Lung (tissue), 12 donors: ENCODE measurements around the gene LEAP2. TPM values are rescaled to one million over a fixed set of nuclear protein-coding genes. Genes with fewer than 3 reads are reported as not detected.

Source experiments
- ATAC-seq: fragments of 200-7000 bp; cut with Tn5 transposase; one replicate; pipeline ENCODE4 v1.9.1; 2020; ENCODE audit warnings: moderate number of reproducible peaks; ENCODE audit not compliant: insufficient read depth, low FRiP score
- DNase-seq, 3 donors: peaks; one replicate each; pipeline ENCODE4 v3.0.0-alpha.2; 2013 to 2017
- H3K27ac ChIP-seq, 2 donors: one replicate each; pipeline ENCODE4 v1.5.1; 2013; ENCODE audit warnings: mild to moderate bottlenecking in 2 of 2, moderate library complexity in 2 of 2, control low read depth in 1 of 2, inconsistent platforms in 1 of 2, low read depth in 1 of 2, low read length in 1 of 2
- H3K27me3 ChIP-seq, 3 donors: one replicate each; pipeline ENCODE4 v1.5.1; 2013; ENCODE audit warnings: low read length in 2 of 3; ENCODE audit not compliant: control insufficient read depth in 3 of 3, insufficient read depth in 3 of 3
- H3K36me3 ChIP-seq, 4 donors: one replicate each; pipeline ENCODE4 v1.5.1; 2013; ENCODE audit warnings: low read length in 4 of 4, mild to moderate bottlenecking in 1 of 4, moderate library complexity in 1 of 4; ENCODE audit not compliant: control insufficient read depth in 4 of 4, insufficient read depth in 4 of 4
- H3K4me1 ChIP-seq, 5 donors: one replicate each; pipeline ENCODE4 v1.5.1; 2013; ENCODE audit warnings: low read length in 5 of 5, mild to moderate bottlenecking in 2 of 5, moderate library complexity in 1 of 5; ENCODE audit not compliant: control insufficient read depth in 5 of 5, insufficient read depth in 5 of 5
- H3K4me3 ChIP-seq: one replicate; pipeline ENCODE4 v1.5.1; 2013; ENCODE audit warnings: mild to moderate bottlenecking, control low read depth, moderate library complexity
- H3K9ac ChIP-seq, 2 donors: one replicate each; pipeline ENCODE4 v1.5.1; 2013; ENCODE audit warnings: low read length in 2 of 2, control low read depth in 1 of 2; ENCODE audit not compliant: insufficient read depth in 1 of 2
- H3K9me3 ChIP-seq, 4 donors: one replicate each; pipeline ENCODE4 v1.5.1; 2013; ENCODE audit warnings: low read length in 3 of 4, mild to moderate bottlenecking in 1 of 4, moderate library complexity in 1 of 4; ENCODE audit not compliant: control insufficient read depth in 4 of 4, insufficient read depth in 3 of 4
- CTCF ChIP-seq: IDR thresholded peaks from 2 replicates; pipeline ENCODE4 v1.5.1; 2012; ENCODE audit warnings: mild to moderate bottlenecking; ENCODE audit errors: control extremely low read depth, extremely low read depth
- WGBS, 2 donors: extraction: QIAGEN DNeasy Blood & Tissue Kit; methylation state at CpG; one replicate each; pipeline ENCODE4 v1.1.7; 2013; 5-methylcytosine and 5-hydroxymethylcytosine counted together
- polyA plus RNA-seq, 2 donors: library from polyadenylated mRNA; stranded (reverse); fragments of 200-250 nt; gene quantifications; one replicate each; pipeline ENCODE4 v1.2.1, GENCODE V29; 2013
- total RNA-seq, 2 donors: library from RNA; depleted of rRNA in 1 of 2; stranded (reverse); fragments of >200 nt in 1 of 2; gene quantifications; one replicate each; pipeline ENCODE4 v1.2.1, GENCODE V29; 2014 to 2021
- donor health status: control.
- donor health status: control.
- donor health status: Bipolar disorder and iron deficiency.
- donor health status: healthy.
- donor health status: DM: yes; HTN: yes; CAD: no.

The LEAP2 gene
- total and polyA plus RNA-seq, 4 donors = 0.50 to 3.1 (median 1.3) TPM

- ATAC-seq = no peak
- no peak for DNase-seq
- peak overlapping the region in 1 of 2 donors; percentile 58 for H3K27ac ChIP-seq
- whole genome bisulfite sequencing, 2 donors = 88 to 94% methylated on average over 1 of the region's 1 CpG
- no peak overlapping the region for H3K9ac ChIP-seq
- no peak for TF ChIP-seq CTCF
- H3K9me3 ChIP-seq = no peaks in the 10 kb centered on the region
- H3K36me3 ChIP-seq = peaks cover 6 to 16% (median 12%) of the 10 kb centered on the region in 4 donors
- H3K27me3 ChIP-seq = no peaks in the 10 kb centered on the region
- peaks cover 0 to 12% (median 0%) of the 10 kb centered on the region in 5 donors for H3K4me1 ChIP-seq
- H3K4me3 ChIP-seq = no peak overlapping the region
Observed at GRCh38 chr5:132872788-132873118, 715 bp upstream of the LEAP2 start.

GRCh38 chr5:132873930-132874271, 433 bp downstream of the LEAP2 start:
- DNase-seq (no peak), ATAC-seq (no peak)
- peaks cover 0 to 11% (median 0%) of the 10 kb centered on the region in 5 donors for H3K4me1 ChIP-seq
- no peak overlapping the region for H3K9ac ChIP-seq
- H3K9me3 ChIP-seq = no peaks in the 10 kb centered on the region
- 94 to 96% methylated on average over 3 of the region's 3 CpGs for WGBS, 2 donors
- H3K4me3 ChIP-seq = no peak overlapping the region
- no peak overlapping the region for H3K27ac ChIP-seq
- no peaks in the 10 kb centered on the region for H3K27me3 ChIP-seq
- peaks cover 6 to 13% (median 10%) of the 10 kb centered on the region in 4 donors for H3K36me3 ChIP-seq
- TF ChIP-seq CTCF = no peak

DNA sequence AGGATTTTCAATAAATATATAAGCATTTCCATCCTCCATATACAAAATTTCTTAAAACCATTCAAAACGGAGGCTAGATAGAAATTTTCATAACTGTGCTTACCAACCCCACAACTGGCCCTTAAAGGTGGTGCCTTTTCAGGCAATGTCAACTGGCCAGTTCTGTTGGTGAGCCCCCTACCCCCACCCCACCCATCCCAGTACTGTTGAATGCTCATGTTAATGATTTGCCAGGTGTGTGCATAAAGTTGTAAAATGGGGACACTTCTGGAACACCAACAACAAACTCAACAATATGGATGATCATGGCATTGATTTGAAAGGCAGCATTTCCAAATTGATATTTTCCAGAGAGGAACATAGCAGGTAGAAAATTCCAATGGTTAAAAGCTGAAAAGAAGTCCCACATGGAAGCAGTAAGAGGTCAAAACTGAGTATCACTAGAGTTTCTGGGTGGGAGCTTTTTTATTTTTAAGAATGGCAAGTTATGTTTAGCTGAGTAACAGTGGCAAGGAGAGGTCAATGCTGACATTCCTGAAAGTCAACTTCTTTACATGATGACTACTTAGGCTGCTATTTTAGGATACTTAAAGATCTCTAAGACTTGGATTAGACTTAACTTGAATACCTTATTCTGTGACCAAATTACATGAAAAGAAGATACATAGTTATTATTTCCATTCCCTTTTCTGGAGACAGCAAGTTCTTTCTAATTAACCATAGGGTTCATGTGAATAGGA, 2.7 kb downstream of the LEAP2 start:
- H3K9ac ChIP-seq = no peak overlapping the region
- no peak for TF ChIP-seq CTCF
- ATAC-seq = no peak
- H3K36me3 ChIP-seq = peaks cover 4 to 20% (median 15%) of the 10 kb centered on the region in 4 donors
- H3K9me3 ChIP-seq = no peaks in the 10 kb centered on the region
- H3K27me3 ChIP-seq = no peaks in the 10 kb centered on the region
- H3K4me1 ChIP-seq = peaks cover 0 to 11% (median 0%) of the 10 kb centered on the region in 5 donors
- peak overlapping the region in 1 of 2 donors; percentile 41 for H3K27ac ChIP-seq
- WGBS, 2 donors = 84 to 91% methylated on average over 1 of the region's 1 CpG
- H3K4me3 ChIP-seq = no peak overlapping the region
- peak in 1 of 3 donors; percentile 13 for DNase-seq
